WTC11 (cell line): ENCODE measurements around the gene SF3B2. TPM values are rescaled to one million over a fixed set of nuclear protein-coding genes. Genes with fewer than 3 reads are reported as not detected.

Source experiments
- ATAC-seq: fragments of 200-7000 bp; cut with Tn5 transposase; 2 replicates; pipeline ENCODE4 v1.10.0; 2021; ENCODE audit warnings: mild to moderate bottlenecking, moderate library complexity
- CTCF ChIA-PET: fragments of 300-600 bp; sonication (Branson Sonifier 250); formaldehyde crosslinking; loops from one replicate; lab custom pipeline; 2021; ENCODE audit warnings: antibody characterized with exemption; lab: Charles Lee
- POLR2A ChIA-PET: fragments of 350-600 bp; sonication (Branson Sonifier 250); formaldehyde crosslinking; loops from one replicate; lab custom pipeline; 2021; ENCODE audit warnings: antibody characterized with exemption; lab: Charles Lee
- DNase-seq: peaks from one replicate; pipeline ENCODE4 v3.0.0; 2021; ENCODE audit warnings: low spot score
- H3K27ac Mint-ChIP-seq: 2 replicates; pipeline ENCODE4 v1.8.0; 2021; ENCODE audit warnings: mixed read lengths
- H3K27me3 Mint-ChIP-seq: 2 replicates; pipeline ENCODE4 v1.8.0; 2021; ENCODE audit warnings: low read depth, mild to moderate bottlenecking, moderate library complexity, mixed read lengths
- H3K36me3 Mint-ChIP-seq: 2 replicates; pipeline ENCODE4 v1.8.0; 2021; ENCODE audit warnings: mixed read lengths
- H3K4me1 Mint-ChIP-seq: 2 replicates; pipeline ENCODE4 v1.8.0; 2022; ENCODE audit warnings: mixed read lengths
- H3K4me3 Mint-ChIP-seq: 2 replicates; pipeline ENCODE4 v1.8.0; 2021; ENCODE audit warnings: mild to moderate bottlenecking, moderate library complexity, mixed read lengths
- H3K9me3 Mint-ChIP-seq: 2 replicates; pipeline ENCODE4 v1.8.0; 2021; ENCODE audit warnings: mixed read lengths
- AFF4 ChIP-seq: sonication (generic); formaldehyde crosslinking; IDR thresholded peaks from 2 replicates; pipeline ENCODE4 v1.8.1; 2023; ENCODE audit warnings: mild to moderate bottlenecking, missing genetic modification reagents, borderline replicate concordance
- ATF6 ChIP-seq: sonication (generic); formaldehyde crosslinking; IDR thresholded peaks from 2 replicates; pipeline ENCODE4 v1.8.1; 2023; ENCODE audit warnings: mild to moderate bottlenecking, missing genetic modification reagents
- CREB1 ChIP-seq: sonication (generic); formaldehyde crosslinking; IDR thresholded peaks from 2 replicates; pipeline ENCODE4 v1.8.0; 2023; ENCODE audit warnings: mild to moderate bottlenecking, missing genetic modification reagents
- ERG ChIP-seq: fragments of 250-450 bp; sonication (Bioruptor Pico); IDR thresholded peaks from 2 replicates; pipeline ENCODE4 v1.8.0; 2021; ENCODE audit warnings: mild to moderate bottlenecking
- ETV6 ChIP-seq: sonication (generic); formaldehyde crosslinking; IDR thresholded peaks from 2 replicates; pipeline ENCODE4 v1.8.1; 2022; ENCODE audit warnings: mild to moderate bottlenecking, missing genetic modification reagents
- GTF2I ChIP-seq: fragments of 250-450 bp; sonication (Bioruptor Pico); conservative IDR thresholded peaks from 2 replicates; pipeline ENCODE4 v1.4.0; 2021; ENCODE audit warnings: mild to moderate bottlenecking
- IRF2 ChIP-seq: sonication (generic); formaldehyde crosslinking; IDR thresholded peaks from 2 replicates; pipeline ENCODE4 v1.8.0; 2022; ENCODE audit warnings: low read depth, missing genetic modification reagents, borderline replicate concordance
- MLX ChIP-seq: sonication (generic); formaldehyde crosslinking; IDR thresholded peaks from 2 replicates; pipeline ENCODE4 v1.8.1; 2023; ENCODE audit warnings: mild to moderate bottlenecking, missing genetic modification reagents, moderate library complexity
- MXD4 ChIP-seq: fragments of 250-450 bp; sonication (Bioruptor Pico); IDR thresholded peaks from 2 replicates; pipeline ENCODE4 v1.8.0; 2021; ENCODE audit warnings: mild to moderate bottlenecking, moderate library complexity, borderline replicate concordance
- NR1H2 ChIP-seq: sonication (generic); formaldehyde crosslinking; IDR thresholded peaks from 2 replicates; pipeline ENCODE4 v1.9.0; 2021; ENCODE audit warnings: mild to moderate bottlenecking, moderate library complexity, missing genetic modification reagents
- SOX15 ChIP-seq: fragments of 250-450 bp; sonication (Bioruptor Pico); IDR thresholded peaks from 2 replicates; pipeline ENCODE4 v1.9.0; 2021; ENCODE audit warnings: mild to moderate bottlenecking
- TCF7 ChIP-seq: sonication (generic); formaldehyde crosslinking; IDR thresholded peaks from 2 replicates; pipeline ENCODE4 v1.8.0; 2022; ENCODE audit warnings: mild to moderate bottlenecking, low read depth, missing genetic modification reagents, moderate library complexity
- TEAD1 ChIP-seq: sonication (generic); formaldehyde crosslinking; IDR thresholded peaks from 2 replicates; pipeline ENCODE4 v1.8.0; 2022; ENCODE audit warnings: mild to moderate bottlenecking, missing genetic modification reagents
- USF2 ChIP-seq: sonication (generic); formaldehyde crosslinking; IDR thresholded peaks from 2 replicates; pipeline ENCODE4 v1.8.1; 2023; ENCODE audit warnings: mild to moderate bottlenecking, missing genetic modification reagents, moderate library complexity
- ZNF423 ChIP-seq: fragments of 250-450 bp; sonication (Bioruptor Pico); IDR thresholded peaks from 2 replicates; pipeline ENCODE4 v2.1.2; 2022; ENCODE audit warnings: mild to moderate bottlenecking, moderate library complexity
- total RNA-seq: library from RNA; stranded (reverse); gene quantifications from 3 replicates; pipeline ENCODE4 v1.2.3, GENCODE V29; 2021
- TF ChIP-seq, protein P1 (sequence below): fragments of 250-450 bp; sonication (Bioruptor Pico); IDR thresholded peaks from 2 replicates; pipeline ENCODE4 v1.9.0; 2021; ENCODE audit warnings: moderate library complexity, mild to moderate bottlenecking, inconsistent platforms, borderline replicate concordance
- TF ChIP-seq, protein P2 (sequence below): sonication (generic); formaldehyde crosslinking; conservative IDR thresholded peaks from 2 replicates; pipeline ENCODE4 v1.8.1; 2022; ENCODE audit warnings: mild to moderate bottlenecking, missing genetic modification reagents
- TF ChIP-seq, protein P3 (sequence below): fragments of 250-450 bp; sonication (Bioruptor Pico); IDR thresholded peaks from 2 replicates; pipeline ENCODE4 v1.9.0; 2021; ENCODE audit warnings: mild to moderate bottlenecking

Gene SF3B2
- total RNA-seq, 1 experiment from 2014 or later = 295 TPM

DNA sequence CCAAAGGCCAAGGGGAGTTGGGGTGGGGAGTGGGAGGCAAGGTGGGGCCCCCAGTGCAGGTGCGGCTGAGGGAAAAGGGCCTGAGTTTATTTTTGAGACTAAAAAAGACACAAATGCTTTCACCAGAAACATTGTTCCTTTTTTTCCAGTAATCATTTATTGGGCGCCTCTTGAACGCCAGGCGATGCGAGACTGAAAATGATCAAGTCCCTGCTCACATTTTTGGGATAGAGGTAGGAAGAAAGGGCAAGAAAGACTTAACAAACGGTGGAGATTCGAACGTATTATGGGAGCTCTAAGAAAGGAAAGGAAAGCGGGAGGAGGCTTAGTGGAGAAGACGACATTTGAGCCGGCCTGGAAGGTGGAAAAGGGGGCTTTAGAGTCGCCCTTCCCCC lies 796 bp upstream of the SF3B2 start (continued):
- TF ChIP-seq ZNF423 (CRISPR knock-in tag) = no peak
- TF ChIP-seq, protein P1, sequence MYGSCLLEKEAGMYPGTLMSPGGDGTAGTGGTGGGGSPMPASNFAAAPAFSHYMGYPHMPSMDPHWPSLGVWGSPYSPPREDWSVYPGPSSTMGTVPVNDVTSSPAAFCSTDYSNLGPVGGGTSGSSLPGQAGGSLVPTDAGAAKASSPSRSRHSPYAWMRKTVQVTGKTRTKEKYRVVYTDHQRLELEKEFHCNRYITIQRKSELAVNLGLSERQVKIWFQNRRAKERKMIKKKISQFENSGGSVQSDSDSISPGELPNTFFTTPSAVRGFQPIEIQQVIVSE = no peak
- no peak for TF ChIP-seq SOX15 (CRISPR knock-in tag)
- no peak for TF ChIP-seq TEAD1 (CRISPR knock-in tag)

DNA sequence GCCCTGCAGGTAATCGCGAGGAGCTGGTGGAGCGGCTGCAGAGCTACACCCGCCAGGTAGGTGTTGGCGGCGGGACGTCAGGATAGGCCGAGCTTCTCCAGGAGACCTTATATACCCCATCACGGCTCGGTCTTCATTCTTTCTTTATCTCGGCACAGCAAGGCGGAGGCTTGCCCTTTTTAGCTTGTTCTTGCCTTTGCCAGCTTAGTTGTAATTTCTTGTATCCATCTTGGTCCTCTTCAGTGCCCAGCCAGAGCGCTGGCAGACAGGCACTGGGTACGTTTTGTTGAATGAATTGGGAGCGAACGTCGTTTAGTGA lies 459 bp downstream of the SF3B2 start:
- Mint-ChIP-seq H3K27me3 (no peaks in the 10 kb centered on the region), H3K4me3 (peak overlapping the region; percentile 100), H3K4me1 (peaks cover 35% of the 10 kb centered on the region), H3K36me3 (peaks cover 38% of the 10 kb centered on the region), H3K27ac (peak overlapping the region; percentile 98), H3K9me3 (no peaks in the 10 kb centered on the region)
- CTCF ChIA-PET = interaction anchor here (1.0 to 4.2 kb wide), 5 partner anchors 17 to 482 kb away, joined by 3 to 35 read pairs (median 3); partner anchors contain the start of genes PACS1, RAB1B and ZNRD2
- ATAC-seq (no peak), DNase-seq (no peak)
- TF ChIP-seq AFF4 (CRISPR knock-in tag) (no peak), NR1H2 (CRISPR knock-in tag) (no peak), CREB1 (CRISPR knock-in tag) (no peak), TCF7 (CRISPR knock-in tag) (no peak), IRF2 (no peak), ERG (CRISPR knock-in tag) (no peak), USF2 (CRISPR knock-in tag) (no peak), GTF2I (no peak), ETV6 (CRISPR knock-in tag) (no peak), MXD4 (CRISPR knock-in tag) (no peak), ATF6 (CRISPR knock-in tag) (no peak), MLX (no peak)
- TF ChIP-seq, protein P2, sequence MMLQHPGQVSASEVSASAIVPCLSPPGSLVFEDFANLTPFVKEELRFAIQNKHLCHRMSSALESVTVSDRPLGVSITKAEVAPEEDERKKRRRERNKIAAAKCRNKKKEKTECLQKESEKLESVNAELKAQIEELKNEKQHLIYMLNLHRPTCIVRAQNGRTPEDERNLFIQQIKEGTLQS = no peak
- TF ChIP-seq, protein P3, sequence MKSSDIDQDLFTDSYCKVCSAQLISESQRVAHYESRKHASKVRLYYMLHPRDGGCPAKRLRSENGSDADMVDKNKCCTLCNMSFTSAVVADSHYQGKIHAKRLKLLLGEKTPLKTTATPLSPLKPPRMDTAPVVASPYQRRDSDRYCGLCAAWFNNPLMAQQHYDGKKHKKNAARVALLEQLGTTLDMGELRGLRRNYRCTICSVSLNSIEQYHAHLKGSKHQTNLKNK (CRISPR knock-in tag) = no peak
- POLR2A ChIA-PET = interaction anchor here (0.8 to 1.3 kb wide), 2 partner anchors 170 to 193 kb away, joined by 3 to 8 read pairs; partner anchors contain the start of gene MUS81
